GM12878 (cell line): ENCODE results near the gene SAMD3. TPM values are rescaled to one million over a fixed set of nuclear protein-coding genes. Genes with fewer than 3 reads are reported as not detected.

ENCODE experiments used
- ATAC-seq: fragments of 200-7000 bp; cut with Tn5 transposase; 3 replicates; pipeline ENCODE4 v1.9.1; 2020; ENCODE audit warnings: mild to moderate bottlenecking, moderate library complexity
- BruUV-seq: library from RNA; stranded (reverse); fragments of 400-500 nt; replicated peaks from 2 replicates; lab custom pipeline; 2021; lab: Mats Ljungman, UMichigan
- CTCF ChIA-PET: fragments of 300-600 bp; sonication (Branson Sonifier 250); formaldehyde crosslinking; extraction: SDS; loops from one replicate; lab custom pipeline; 2021; ENCODE audit warnings: inconsistent platforms; lab: Yijun Ruan, JAX
- POLR2A ChIA-PET: fragments of 350-600 bp; formaldehyde crosslinking; extraction: SDS; loops from one replicate; lab custom pipeline; 2021; ENCODE audit warnings: inconsistent platforms; lab: Charles Lee
- RAD21 ChIA-PET: fragments of 300-600 bp; sonication (Branson Sonifier 250); formaldehyde crosslinking; loops from one replicate; lab custom pipeline; 2023; ENCODE audit warnings: antibody characterized with exemption; ENCODE audit not compliant: unreplicated experiment; lab: Charles Lee
- SMC1A ChIA-PET: fragments of 300-600 bp; sonication (Branson Sonifier 250); formaldehyde crosslinking; loops from one replicate; lab custom pipeline; 2023; ENCODE audit not compliant: unreplicated experiment, uncharacterized antibody; lab: Charles Lee
- DNase-seq: peaks from one replicate; pipeline ENCODE4 v3.0.0-alpha.2; 2011; ENCODE audit warnings: low read depth, low spot score
- FAIRE-seq: peaks from 3 replicates; lab custom pipeline; 2011; peaks lifted over from hg19 to GRCh38; lab: Jason Lieb, UNC
- H2AFZ ChIP-seq: 2 replicates; pipeline ENCODE4 v1.6.0; 2011; ENCODE audit warnings: low read depth, low read length, control low read depth; ENCODE audit not compliant: control insufficient read depth
- H3K27ac ChIP-seq: 2 replicates; pipeline ENCODE4 v1.5.1; 2011; ENCODE audit warnings: control low read depth; ENCODE audit not compliant: control insufficient read depth, insufficient read depth
- H3K27me3 ChIP-seq, 2 experiments: replicated peaks in 1 of 2; 2 replicates each; pipeline versions ENCODE4 v1.6.0 to v1.6.1; 2011; ENCODE audit warnings: low read length in 1 of 2; ENCODE audit not compliant: control insufficient read depth in 2 of 2, insufficient read depth in 2 of 2
- H3K36me3 ChIP-seq, 2 experiments: 2 replicates each; pipeline ENCODE4 v1.5.1; 2011; ENCODE audit warnings: low read length in 1 of 2; ENCODE audit not compliant: control insufficient read depth in 2 of 2, insufficient read depth in 2 of 2
- H3K4me1 ChIP-seq: 2 replicates; pipeline ENCODE4 v1.6.1; 2011; ENCODE audit warnings: mild to moderate bottlenecking, low read length, moderate library complexity, mixed read lengths; ENCODE audit not compliant: control insufficient read depth, insufficient read depth
- H3K4me2 ChIP-seq: 2 replicates; pipeline ENCODE4 v1.6.0; 2011; ENCODE audit warnings: control low read depth; ENCODE audit not compliant: control insufficient read depth, insufficient read depth
- H3K4me3 ChIP-seq: fragments of 200-600 bp; sonication (generic); 2 replicates; pipeline ENCODE4 v1.5.1; 2016
- H3K79me2 ChIP-seq: 2 replicates; pipeline ENCODE4 v1.6.0; 2011; ENCODE audit warnings: low read length; ENCODE audit not compliant: control insufficient read depth, insufficient read depth
- H3K9ac ChIP-seq: 2 replicates; pipeline ENCODE4 v1.8.0; 2011; ENCODE audit warnings: low read length, control low read depth, mixed read lengths; ENCODE audit not compliant: control insufficient read depth, insufficient read depth
- H3K9me3 ChIP-seq: replicated peaks from 3 replicates; pipeline ENCODE4 v1.5.1; 2011; ENCODE audit warnings: mild to moderate bottlenecking, low read length; ENCODE audit not compliant: control insufficient read depth, insufficient read depth
- H4K20me1 ChIP-seq: 2 replicates; pipeline ENCODE4 v1.6.0; 2011; ENCODE audit not compliant: control insufficient read depth, insufficient read depth
- BHLHE40 ChIP-seq, 2 experiments: fragments of 450-650 bp in 1 of 2; IDR thresholded peaks; 2 replicates each; pipeline ENCODE4 v1.6.1; 2011 to 2017; ENCODE audit warnings: low read depth in 2 of 2, borderline replicate concordance in 1 of 2, improper control_type of control experiment in 1 of 2, low read length in 1 of 2, mild to moderate bottlenecking in 1 of 2
- CHD4 ChIP-seq: fragments of 200-600 bp; sonication (generic); IDR thresholded peaks from 2 replicates; pipeline ENCODE4 v1.6.1; 2016; ENCODE audit warnings: mild to moderate bottlenecking
- IRF4 ChIP-seq: IDR thresholded peaks from 2 replicates; pipeline ENCODE4 v1.6.1; 2011; ENCODE audit warnings: low read depth, low read length
- IRF5 ChIP-seq: fragments of 450-650 bp; IDR thresholded peaks from 2 replicates; pipeline ENCODE4 v1.6.1; 2017; ENCODE audit warnings: borderline replicate concordance
- KAT2A ChIP-seq: conservative IDR thresholded peaks from 2 replicates; pipeline ENCODE4 v1.6.1; 2011; ENCODE audit warnings: low read depth, low read length; ENCODE audit not compliant: control insufficient read depth
- KDM1A ChIP-seq: fragments of 200-600 bp; sonication (generic); IDR thresholded peaks from 2 replicates; pipeline ENCODE4 v1.6.1; 2016; ENCODE audit warnings: borderline replicate concordance
- KLF5 ChIP-seq: fragments of 450-650 bp; IDR thresholded peaks from 2 replicates; pipeline ENCODE4 v1.6.1; 2014; ENCODE audit warnings: mild to moderate bottlenecking; ENCODE audit not compliant: partially characterized antibody
- NFYA ChIP-seq: IDR thresholded peaks from 2 replicates; pipeline ENCODE4 v1.6.1; 2011; ENCODE audit warnings: low read depth, mild to moderate bottlenecking, low read length, improper control_type of control experiment, borderline replicate concordance
- NR2C1 ChIP-seq: fragments of 450-650 bp; IDR thresholded peaks from 2 replicates; pipeline ENCODE4 v1.6.1; 2017; ENCODE audit warnings: antibody characterized with exemption, mild to moderate bottlenecking, moderate library complexity
- NR2F1 ChIP-seq: fragments of 450-650 bp; conservative IDR thresholded peaks from 2 replicates; pipeline ENCODE4 v1.6.1; 2017; ENCODE audit warnings: mild to moderate bottlenecking
- PAX5 ChIP-seq: IDR thresholded peaks from 2 replicates; pipeline ENCODE4 v1.6.1; 2011; ENCODE audit warnings: low read depth, low read length, borderline replicate concordance
- POU2F2 ChIP-seq: IDR thresholded peaks from 3 replicates; pipeline ENCODE4 v1.6.1; 2011; ENCODE audit warnings: low read depth, mild to moderate bottlenecking, low read length, borderline replicate concordance
- SIN3A ChIP-seq: IDR thresholded peaks from 2 replicates; pipeline ENCODE4 v1.6.1; 2012; ENCODE audit warnings: low read depth, low read length, improper control_type of control experiment
- SMARCA5 ChIP-seq: fragments of 450-650 bp; IDR thresholded peaks from 2 replicates; pipeline ENCODE4 v1.6.1; 2017; ENCODE audit warnings: mild to moderate bottlenecking
- YBX1 ChIP-seq: fragments of 450-650 bp; IDR thresholded peaks from 2 replicates; pipeline ENCODE4 v1.6.1; 2016; ENCODE audit warnings: antibody characterized with exemption
- ZNF207 ChIP-seq: fragments of 450-650 bp; IDR thresholded peaks from 2 replicates; pipeline ENCODE4 v1.6.1; 2014; ENCODE audit warnings: antibody characterized with exemption, mild to moderate bottlenecking, borderline replicate concordance
- ZNF217 ChIP-seq: fragments of 450-650 bp; IDR thresholded peaks from 2 replicates; pipeline ENCODE4 v1.6.1; 2017; ENCODE audit warnings: antibody characterized with exemption, mild to moderate bottlenecking
- ZNF687 ChIP-seq: fragments of 450-650 bp; IDR thresholded peaks from 2 replicates; pipeline ENCODE4 v1.6.1; 2017; ENCODE audit warnings: mild to moderate bottlenecking, moderate library complexity
- ZZZ3 ChIP-seq: IDR thresholded peaks from 2 replicates; pipeline ENCODE4 v1.6.1; 2011; ENCODE audit warnings: low read depth; ENCODE audit not compliant: control insufficient read depth, insufficient read length
- WGBS: methylation state at CpG from one replicate; pipeline ENCODE4 v1.1.6; 2016; ENCODE audit warnings: low lambda C conversion rate; ENCODE audit not compliant: insufficient replicate concordance, insufficient coverage; ENCODE audit errors: missing lambda C conversion rate; 5-methylcytosine and 5-hydroxymethylcytosine counted together
- in situ Hi-C: fragments of 300-500 bp; cut with MboI; formaldehyde crosslinking; loops from 9 replicates; pipeline ENCODE4 v1.14.3; 2018; ENCODE audit warnings: mixed read lengths
- intact Hi-C: fragments of 100-400 bp; cut with micrococcal nuclease; formaldehyde crosslinking; loops from one replicate; pipeline ENCODE4 v1.14.2; 2022; ENCODE audit not compliant: unreplicated experiment
- polyA plus RNA-seq, 11 experiments: library from polyadenylated mRNA; depleted of rRNA in 4 of 11; unstranded in 6 of 11; stranded (reverse) in 5 of 11; fragments of >200 nt; fragmentation: Nextera tagmentation in 4 of 11; fragmentation: Illumina TruSeq in 1 of 11; extraction: Ambion mirVana in 4 of 11; extraction: Trizol in 1 of 11; gene quantifications; 1 replicate in 1 of 11; 2 replicates in 10 of 11; pipeline versions ENCODE4 v1.2.1 to v1.2.3, GENCODE V29; 2011 to 2016; ENCODE audit warnings: inconsistent platforms in 2 of 11, missing spikeins in 2 of 11, low read depth in 1 of 11
- total RNA-seq, 4 experiments: library from RNA; depleted of rRNA in 3 of 4; stranded (reverse); fragments of >200 nt in 3 of 4; fragmentation: Illumina TruSeq in 1 of 4; extraction: Trizol in 1 of 4; gene quantifications; 2 replicates each; pipeline versions ENCODE4 v1.2.1 to v1.2.3, GENCODE V29; 2013 to 2021

SAMD3 gene
- total and polyA plus RNA-seq, 10 of the 15 experiments (the other 5 are each of a cell fraction or from before 2014, with no cell fraction given) = 0.04 to 2.3 (median 0.39) TPM; not detected in 2

GRCh38 chr6:130127195-130127594 lies 95.6 kb downstream of the SAMD3 start (continued):
- no peak for TF ChIP-seq ZNF687

- Histone ChIP-seq H2AFZ (no peak overlapping the region), H3K36me3 (no peaks in the 10 kb centered on the region), H3K4me1 (no peaks in the 10 kb centered on the region), H3K9ac (no peak overlapping the region), H3K4me2 (no peak overlapping the region), H3K27ac (no peak overlapping the region), H3K27me3 (no peaks in the 10 kb centered on the region), H3K4me3 (no peak overlapping the region), H4K20me1 (no peaks in the 10 kb centered on the region), H3K9me3 (no peaks in the 10 kb centered on the region), H3K79me2 (no peaks in the 10 kb centered on the region)
- no peak for FAIRE-seq
- BruUV-seq = no TSS peak
- ChIA-PET RAD21 (no interaction called here), POLR2A (no interaction called here), CTCF (no interaction called here), SMC1A (interaction anchor here (1.0 kb wide), 1 partner anchor 10 kb away, joined by 3 read pairs; no protein-coding TSS in a partner anchor)
- in situ Hi-C loops = no loop called here
- no peak for ATAC-seq
- intact Hi-C loops = no loop called here
- WGBS = 97% methylated on average over 2 of the region's 2 CpGs
- DNase-seq = no peak
- TF ChIP-seq POU2F2 = no peak
- TF ChIP-seq KAT2A = no peak
- no peak for TF ChIP-seq NR2C1
- TF ChIP-seq PAX5 = no peak
- TF ChIP-seq CHD4 = no peak
- TF ChIP-seq YBX1 = no peak
- no peak for TF ChIP-seq SIN3A
- no peak for TF ChIP-seq ZZZ3
- no peak for TF ChIP-seq ZNF207
- no peak for TF ChIP-seq ZNF217
- no peak for TF ChIP-seq NR2F1
- TF ChIP-seq IRF5 = no peak
- TF ChIP-seq NFYA = no peak
- TF ChIP-seq KDM1A = no peak
- no peak for TF ChIP-seq BHLHE40 (IDR thresholded peaks at IDR 0.05; ENCODE audit: borderline replicate concordance in 1 of 2, low read depth in 2 of 2, low read length in 1 of 2)
- no peak for TF ChIP-seq SMARCA5
- TF ChIP-seq KLF5 = no peak
- TF ChIP-seq IRF4 = no peak
These were observed 100.5 kb downstream of the SAMD3 start for GRCh38 chr6:130122243-130122642.
